ENCODE data around the gene DOP1A.

GRCh38 chr6:83097675-83098074 lies 30.2 kb downstream of the DOP1A start:
- TF ChIP-seq CTCF (IDR thresholded peaks at IDR 0.05; ENCODE audit: insufficient read depth, low read length, poor library complexity, severe bottlenecking) (no peak), EZH2phosphoT487 (conservative IDR thresholded peaks at IDR 0.05; ENCODE audit: low read length) (no peak)
